DLD1 (cell line): ENCODE data around the gene ENTHD1.

Experiments
- in situ Hi-C: cut with HindIII; loops from 2 replicates; pipeline ENCODE4 v1.10.0; 2017; ENCODE audit warnings: low sequenced_read_pairs

ENTHD1 gene

GRCh38 chr22:39800790-39801520 is 92.6 kb downstream of the ENTHD1 start:
- in situ Hi-C loops, result no loop called here

GRCh38 chr22:39797528-39798147 is 95.9 kb downstream of the ENTHD1 start:
- in situ Hi-C loops, result no loop called here

DNA sequence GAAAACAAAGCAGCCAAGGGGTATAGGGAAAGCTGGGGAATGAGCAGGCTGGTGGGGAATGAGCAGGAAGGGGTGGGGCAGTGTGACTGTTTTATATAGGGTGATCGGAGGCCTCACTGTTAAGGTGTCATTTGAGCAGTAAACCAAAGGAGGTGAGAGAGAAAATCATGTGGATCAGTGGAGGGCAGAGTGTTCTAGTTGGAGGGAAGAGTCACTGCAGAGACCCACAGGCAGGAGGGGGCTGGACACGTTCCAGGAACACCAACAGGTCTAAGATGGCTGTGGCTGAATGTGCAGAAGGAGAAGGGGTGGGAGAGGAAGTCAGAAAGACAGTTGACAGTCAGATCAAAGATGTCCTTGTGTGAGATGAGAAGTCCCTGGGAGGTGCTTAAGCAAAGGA is 103.8 kb downstream of the ENTHD1 start:
- in situ Hi-C loops, result no loop called here

GRCh38 chr22:39785232-39785631 is 108.3 kb downstream of the ENTHD1 start:
- in situ Hi-C loops, result no loop called here

DNA sequence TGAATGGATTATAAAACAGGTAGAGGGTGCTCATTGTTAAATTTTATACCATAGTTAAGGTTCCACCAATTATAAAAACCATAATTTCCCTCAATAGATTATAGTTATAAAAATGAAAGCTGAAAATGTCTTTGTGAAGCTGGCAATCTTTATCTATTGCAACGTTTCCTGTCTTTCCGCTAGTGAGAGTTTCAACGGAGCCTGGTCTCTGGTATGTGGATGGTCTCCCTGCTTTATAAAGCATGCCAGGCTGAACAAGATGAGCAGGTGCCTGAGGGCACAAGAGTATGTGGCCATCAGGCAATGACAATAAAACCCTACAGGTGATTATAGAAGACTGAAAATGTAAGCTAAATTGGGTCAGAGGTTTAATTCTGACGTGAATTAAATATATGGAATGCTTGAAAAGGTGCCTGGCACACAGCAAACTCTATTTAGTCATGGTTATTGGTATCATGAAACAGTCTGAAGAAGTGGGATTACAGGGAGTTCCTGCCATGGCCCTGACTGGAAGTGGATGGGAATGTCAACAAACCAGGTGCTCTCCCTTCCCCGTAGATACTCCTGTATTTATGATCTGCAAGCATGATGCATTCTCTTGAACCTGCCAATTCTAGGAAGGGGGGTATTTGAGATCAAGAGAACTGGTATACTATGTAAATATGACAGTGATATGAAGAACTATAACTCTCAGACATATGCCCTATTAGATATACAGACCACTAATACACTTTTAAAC is 115.7 kb downstream of the ENTHD1 start:
- in situ Hi-C loops, result no loop called here

- in situ Hi-C loops, result no loop called here
These were observed 117.1 kb downstream of the ENTHD1 start for GRCh38 chr22:39776295-39777009.

- in situ Hi-C loops, result loop anchor here (25.0 kb wide), 1 partner anchor 212 kb away; the partner anchor contains the start of gene CACNA1I
These were observed 119.5 kb downstream of the ENTHD1 start for GRCh38 chr22:39773976-39774539.

DNA sequence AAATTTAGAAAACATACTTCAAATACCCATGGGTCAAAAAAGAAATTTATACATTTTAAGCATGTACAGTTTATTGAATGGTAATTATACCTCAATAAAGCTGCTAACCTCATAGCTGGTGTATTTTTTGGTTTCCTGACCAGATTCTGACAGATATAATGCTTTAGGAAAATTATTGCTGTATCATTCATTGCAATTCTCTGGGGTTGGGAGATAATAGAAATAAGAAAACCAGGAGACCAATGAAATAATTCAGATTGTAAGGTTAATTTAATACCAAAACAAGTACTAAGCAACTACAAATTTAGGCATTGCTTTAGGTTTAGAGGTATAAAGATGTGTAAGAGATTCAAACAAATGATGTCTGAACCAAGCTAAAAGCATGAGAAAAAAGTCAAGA is 120.1 kb downstream of the ENTHD1 start:
- in situ Hi-C loops, result loop anchor here (25.0 kb wide), 1 partner anchor 211 kb away; the partner anchor contains the start of gene CACNA1I

DNA sequence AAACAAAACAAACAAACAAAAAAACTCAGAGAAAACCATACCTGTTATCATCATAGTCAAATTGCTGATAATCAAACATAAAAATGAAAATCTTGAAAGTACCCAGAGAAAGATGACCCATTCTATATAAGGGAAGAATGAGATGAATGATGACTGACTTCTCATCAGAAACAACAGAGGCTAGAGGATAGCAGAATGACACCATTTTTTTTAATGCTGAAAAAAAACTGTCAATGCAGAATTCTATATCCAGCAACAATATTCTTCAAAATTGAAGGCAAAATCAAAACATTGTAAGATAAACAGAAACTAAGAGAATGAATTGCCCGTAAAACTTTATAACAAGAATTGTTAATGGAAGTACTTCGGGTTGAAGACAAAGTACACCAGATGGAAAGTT is 122.1 kb downstream of the ENTHD1 start:
- in situ Hi-C loops, result loop anchor here (25.0 kb wide), 1 partner anchor 209 kb away; the partner anchor contains the start of gene CACNA1I

DNA sequence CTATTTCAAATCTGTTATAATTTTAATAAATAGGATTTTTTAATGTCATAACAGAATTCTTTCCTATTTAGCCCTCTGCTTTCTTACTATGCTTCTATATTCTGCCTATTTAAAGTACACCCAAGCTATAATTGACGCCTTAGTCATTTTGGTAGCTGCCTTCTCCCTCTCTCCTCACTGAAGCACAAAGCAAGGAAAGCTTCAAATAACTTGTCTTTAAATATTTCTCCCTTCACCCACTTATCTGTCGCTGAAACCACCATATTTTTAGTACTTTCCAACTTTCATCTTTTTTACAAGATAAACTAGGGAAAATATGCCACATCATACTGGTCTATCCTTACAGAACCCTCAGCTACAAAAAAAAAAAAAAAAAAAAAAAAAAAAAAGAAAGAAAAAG is 127.9 kb downstream of the ENTHD1 start:
- in situ Hi-C loops, result loop anchor here (25.0 kb wide), 1 partner anchor 203 kb away; the partner anchor contains the start of gene CACNA1I

DNA sequence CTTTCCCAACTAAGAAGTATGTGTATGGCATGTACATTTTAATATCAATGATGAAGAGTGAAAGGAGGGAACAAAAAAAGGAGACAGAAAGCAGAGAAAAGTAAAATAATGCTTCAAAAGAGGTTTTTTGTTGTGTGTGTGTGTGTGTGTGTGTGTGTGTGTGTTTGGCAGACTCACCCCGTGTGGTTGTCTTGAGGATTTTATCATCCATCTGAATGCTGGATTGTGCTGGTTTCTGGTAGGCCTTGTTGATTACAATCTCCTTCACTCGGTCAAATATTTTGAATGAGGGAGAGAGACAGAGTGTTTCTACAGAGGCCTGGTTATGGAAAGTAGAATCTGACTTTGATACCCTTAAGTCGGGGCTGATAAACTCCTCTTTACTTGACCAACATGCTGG is 128.5 kb downstream of the ENTHD1 start:
- in situ Hi-C loops, result loop anchor here (25.0 kb wide), 1 partner anchor 203 kb away; the partner anchor contains the start of gene CACNA1I

DNA sequence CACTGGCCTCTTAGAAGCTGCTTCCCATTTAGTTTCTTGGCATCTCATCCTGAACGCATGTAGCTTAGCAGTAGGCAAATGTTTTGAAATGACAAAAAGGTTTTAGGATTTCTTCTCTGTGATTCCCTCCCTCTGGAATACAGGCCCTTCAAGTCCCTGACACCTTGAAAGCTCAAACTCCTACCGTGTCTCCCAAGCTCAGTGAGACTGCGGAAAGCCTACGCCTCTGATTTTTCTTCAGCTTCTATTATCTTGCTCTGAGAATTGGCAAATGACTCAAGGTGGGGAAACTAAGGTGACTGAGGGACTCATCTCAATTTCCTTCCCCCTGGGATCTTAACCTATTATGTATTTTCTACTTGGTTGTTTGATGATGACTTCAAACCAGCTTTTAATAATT is 130.3 kb downstream of the ENTHD1 start:
- in situ Hi-C loops, result loop anchor here (25.0 kb wide), 1 partner anchor 201 kb away; the partner anchor contains the start of gene CACNA1I

DNA sequence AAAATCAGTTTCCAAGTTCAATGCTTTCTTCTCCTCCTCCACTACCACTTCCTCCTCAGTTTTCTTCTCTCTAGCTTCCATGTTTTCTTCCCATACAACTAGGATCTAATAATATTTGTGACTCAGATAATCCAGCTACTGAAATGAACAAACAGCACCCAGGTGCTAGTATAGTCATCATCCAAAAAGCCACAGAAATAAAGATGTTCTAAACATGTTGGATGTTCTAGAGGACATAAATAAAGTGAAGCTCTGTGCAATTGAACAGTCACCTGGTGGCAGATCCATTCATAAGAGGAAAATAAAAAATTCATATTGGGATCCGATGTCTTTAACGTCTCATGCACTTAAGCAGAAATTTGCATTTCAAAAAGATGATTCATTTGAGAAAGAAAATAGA is 142.8 kb downstream of the ENTHD1 start:
- in situ Hi-C loops, result loop anchor here (25.0 kb wide), 1 partner anchor 188 kb away; the partner anchor contains the start of gene CACNA1I

GRCh38 chr22:39748877-39749276 is 144.7 kb downstream of the ENTHD1 start:
- in situ Hi-C loops, result no loop called here

DNA sequence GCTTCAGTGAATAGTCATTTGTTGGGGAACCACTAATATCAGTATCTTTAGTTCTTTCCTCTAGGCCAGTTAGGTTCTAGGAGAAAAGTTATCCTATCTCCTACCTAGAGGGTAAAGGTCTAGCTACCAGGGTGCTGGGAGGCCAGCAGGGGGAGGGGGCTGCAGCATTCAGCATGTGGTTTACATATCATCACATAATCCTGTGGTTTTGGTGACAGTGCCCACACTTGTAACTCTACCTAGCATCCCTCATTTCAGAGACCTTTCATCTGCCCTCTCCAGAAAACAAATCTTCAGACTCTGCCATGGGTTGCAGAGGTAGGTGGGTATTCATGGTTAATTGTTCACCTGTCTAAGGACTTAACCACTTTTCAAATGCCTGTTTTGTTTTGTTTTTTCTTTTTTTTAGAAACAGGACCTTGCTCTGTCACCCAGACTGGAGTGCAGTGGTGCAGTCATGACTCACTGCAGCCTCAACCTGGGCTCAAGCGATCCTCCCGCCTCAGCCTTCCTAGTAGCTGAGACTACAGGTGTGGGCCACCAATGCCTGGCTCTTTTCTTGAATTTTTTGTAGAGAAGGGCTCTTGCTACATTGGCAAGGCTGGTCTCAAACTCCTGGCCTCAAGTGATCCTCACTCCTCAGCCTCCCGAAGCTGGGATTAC is 146.8 kb downstream of the ENTHD1 start:
- in situ Hi-C loops, result no loop called here

GRCh38 chr22:39745789-39746188 is 147.8 kb downstream of the ENTHD1 start:
- in situ Hi-C loops, result no loop called here

DNA sequence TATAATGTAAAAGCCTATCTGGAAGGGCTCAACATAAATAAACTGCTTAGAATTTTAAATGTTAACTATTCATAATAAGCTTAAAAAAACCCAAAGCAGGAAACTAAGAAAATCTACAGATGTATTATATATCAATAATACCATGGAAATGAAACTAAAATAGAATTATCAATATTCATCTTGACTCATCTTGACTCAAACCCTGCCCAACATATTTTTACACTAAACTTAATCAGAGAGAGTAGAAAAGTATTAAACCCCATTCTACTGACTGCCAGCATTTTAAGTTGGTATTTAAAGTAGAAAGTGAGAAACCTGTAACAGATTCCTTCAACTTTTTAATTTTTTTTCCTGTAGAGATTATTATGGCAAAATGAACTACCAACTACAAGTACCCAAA is 149.2 kb downstream of the ENTHD1 start:
- in situ Hi-C loops, result no loop called here

GRCh38 chr22:39743935-39744334 is 149.6 kb downstream of the ENTHD1 start:
- in situ Hi-C loops, result no loop called here

DNA sequence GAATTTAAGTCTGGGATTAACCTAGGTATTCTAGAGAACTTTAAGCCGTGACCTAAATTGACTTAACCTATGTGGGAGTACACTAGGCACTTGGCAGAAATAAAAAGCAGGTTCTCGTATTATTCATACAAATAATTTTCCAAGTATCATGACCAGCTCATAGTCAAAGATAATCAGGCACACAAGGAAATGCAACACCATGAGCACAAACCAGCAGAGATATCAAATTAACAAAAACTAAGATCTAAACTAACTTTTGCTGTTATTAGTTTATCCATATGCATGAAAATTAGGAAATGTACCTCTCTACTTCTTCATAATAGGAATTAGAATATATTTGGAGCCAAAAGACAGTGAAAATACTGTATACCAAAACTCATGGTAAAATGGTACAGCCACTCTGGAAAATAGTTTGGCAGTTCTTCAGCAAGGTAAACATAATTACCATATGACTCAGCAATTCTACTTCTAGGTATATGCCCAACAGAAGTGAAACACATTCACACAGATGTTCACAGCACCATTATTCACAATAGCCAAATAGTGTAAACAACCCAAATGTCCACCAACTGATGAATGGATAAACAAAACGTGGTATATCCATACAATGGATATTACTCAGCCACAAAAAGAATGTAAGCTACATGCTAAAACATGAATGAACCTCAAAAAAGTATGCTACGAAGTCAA is 154.1 kb downstream of the ENTHD1 start:
- in situ Hi-C loops, result no loop called here
